Measurements from ENCODE around the gene FHIT.

Gene FHIT

GRCh38 chr3:60573494-60573893 is 677.8 kb downstream of the FHIT start:
- Histone ChIP-seq H3K27ac (no peak overlapping the region), H3K9me3 (no peaks in the 10 kb centered on the region), H3K4me3 (ENCODE audit: low read depth in 1 of 2, low read length in 1 of 2) (no peak overlapping the region), H3K36me3 (no peaks in the 10 kb centered on the region), H3K4me1 (ENCODE audit: control insufficient read depth in 1 of 2, insufficient read depth in 1 of 2, low read depth in 1 of 2, low read length in 1 of 2) (peaks cover 6 to 7% of the 10 kb centered on the region in 2 experiments), H3K27me3 (no peaks in the 10 kb centered on the region)
- TF ChIP-seq CTCF (IDR thresholded peaks at IDR 0.05): no peak

- no peak for TF ChIP-seq CTCF (IDR thresholded peaks at IDR 0.05)
- H3K9me3 ChIP-seq: no peaks in the 10 kb centered on the region
- no peaks in the 10 kb centered on the region for H3K27me3 ChIP-seq
- H3K27ac ChIP-seq: no peak overlapping the region
- H3K4me1 ChIP-seq (ENCODE audit: control insufficient read depth in 1 of 2, insufficient read depth in 1 of 2, low read depth in 1 of 2, low read length in 1 of 2): peaks cover 6 to 7% of the 10 kb centered on the region in 2 experiments
- no peaks in the 10 kb centered on the region for H3K36me3 ChIP-seq
- no peak overlapping the region for H3K4me3 ChIP-seq (ENCODE audit: low read depth in 1 of 2, low read length in 1 of 2)
These were observed 679.7 kb downstream of the FHIT start for GRCh38 chr3:60571511-60571910.

- H3K4me3 ChIP-seq (ENCODE audit: low read depth in 1 of 2, low read length in 1 of 2): no peak overlapping the region
- TF ChIP-seq CTCF (IDR thresholded peaks at IDR 0.05): no peak
- no peaks in the 10 kb centered on the region for H3K4me1 ChIP-seq (ENCODE audit: control insufficient read depth in 1 of 2, insufficient read depth in 1 of 2, low read depth in 1 of 2, low read length in 1 of 2)
- H3K36me3 ChIP-seq: no peaks in the 10 kb centered on the region
- no peaks in the 10 kb centered on the region for H3K27me3 ChIP-seq
- H3K27ac ChIP-seq: no peak overlapping the region
- no peaks in the 10 kb centered on the region for H3K9me3 ChIP-seq
These were observed 694.1 kb downstream of the FHIT start for GRCh38 chr3:60557122-60557521.

GRCh38 chr3:60555686-60556354 is 695.4 kb downstream of the FHIT start:
- H3K27me3 ChIP-seq: no peaks in the 10 kb centered on the region
- H3K9me3 ChIP-seq: no peaks in the 10 kb centered on the region
- TF ChIP-seq CTCF (IDR thresholded peaks at IDR 0.05): no peak
- no peak overlapping the region for H3K27ac ChIP-seq
- H3K4me1 ChIP-seq (ENCODE audit: control insufficient read depth in 1 of 2, insufficient read depth in 1 of 2, low read depth in 1 of 2, low read length in 1 of 2): no peaks in the 10 kb centered on the region
- H3K36me3 ChIP-seq: no peaks in the 10 kb centered on the region
- no peak overlapping the region for H3K4me3 ChIP-seq (ENCODE audit: low read depth in 1 of 2, low read length in 1 of 2)

GRCh38 chr3:60553144-60553543 is 698.1 kb downstream of the FHIT start:
- Histone ChIP-seq H3K27me3 (no peaks in the 10 kb centered on the region), H3K4me3 (ENCODE audit: low read depth in 1 of 2, low read length in 1 of 2) (no peak overlapping the region), H3K4me1 (ENCODE audit: control insufficient read depth in 1 of 2, insufficient read depth in 1 of 2, low read depth in 1 of 2, low read length in 1 of 2) (no peaks in the 10 kb centered on the region), H3K9me3 (no peaks in the 10 kb centered on the region), H3K27ac (no peak overlapping the region), H3K36me3 (no peaks in the 10 kb centered on the region)
- TF ChIP-seq CTCF (IDR thresholded peaks at IDR 0.05): no peak

Data from neutrophil (primary cell).